HG03571 (cell line): Measurements from ENCODE around the gene KDM6B.
"Not testable (repeated sequence)": the region's sequence is repeated elsewhere in the genome, so short reads cannot be mapped to it uniquely, and the experiment has no call there.

ENCODE experiments used
- ATAC-seq: cut with Tn5 transposase; IDR thresholded peaks from one replicate; pipeline ENCODE4 v1.9.1; 2021; ENCODE audit not compliant: unreplicated experiment

KDM6B gene

GRCh38 chr17:7852262-7852670 lies 18.2 kb downstream of the KDM6B start:
- no peak for ATAC-seq

- no peak for ATAC-seq
Measured at GRCh38 chr17:7852919-7853690, 19.1 kb downstream of the KDM6B start.

DNA sequence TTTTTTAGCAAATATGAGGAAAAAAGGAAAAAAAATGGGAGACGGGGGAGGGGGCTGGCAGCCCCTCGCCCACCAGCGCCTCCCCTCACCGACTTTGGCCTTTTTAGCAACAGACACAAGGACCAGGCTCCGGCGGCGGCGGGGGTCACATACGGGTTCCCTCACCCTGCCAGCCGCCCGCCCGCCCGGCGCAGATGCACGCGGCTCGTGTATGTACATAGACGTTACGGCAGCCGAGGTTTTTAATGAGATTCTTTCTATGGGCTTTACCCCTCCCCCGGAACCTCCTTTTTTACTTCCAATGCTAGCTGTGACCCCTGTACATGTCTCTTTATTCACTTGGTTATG lies 19.6 kb downstream of the KDM6B start:
- no peak for ATAC-seq

DNA sequence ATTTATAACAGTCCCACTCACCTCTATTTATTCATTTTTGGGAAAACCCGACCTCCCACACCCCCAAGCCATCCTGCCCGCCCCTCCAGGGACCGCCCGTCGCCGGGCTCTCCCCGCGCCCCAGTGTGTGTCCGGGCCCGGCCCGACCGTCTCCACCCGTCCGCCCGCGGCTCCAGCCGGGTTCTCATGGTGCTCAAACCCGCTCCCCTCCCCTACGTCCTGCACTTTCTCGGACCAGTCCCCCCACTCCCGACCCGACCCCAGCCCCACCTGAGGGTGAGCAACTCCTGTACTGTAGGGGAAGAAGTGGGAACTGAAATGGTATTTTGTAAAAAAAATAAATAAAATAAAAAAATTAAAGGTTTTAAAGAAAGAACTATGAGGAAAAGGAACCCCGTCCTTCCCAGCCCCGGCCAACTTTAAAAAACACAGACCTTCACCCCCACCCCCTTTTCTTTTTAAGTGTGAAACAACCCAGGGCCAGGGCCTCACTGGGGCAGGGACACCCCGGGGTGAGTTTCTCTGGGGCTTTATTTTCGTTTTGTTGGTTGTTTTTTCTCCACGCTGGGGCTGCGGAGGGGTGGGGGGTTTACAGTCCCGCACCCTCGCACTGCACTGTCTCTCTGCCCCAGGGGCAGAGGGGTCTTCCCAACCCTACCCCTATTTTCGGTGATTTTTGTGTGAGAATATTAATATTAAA lies 20.2 kb downstream of the KDM6B start:
- ATAC-seq = no peak

DNA sequence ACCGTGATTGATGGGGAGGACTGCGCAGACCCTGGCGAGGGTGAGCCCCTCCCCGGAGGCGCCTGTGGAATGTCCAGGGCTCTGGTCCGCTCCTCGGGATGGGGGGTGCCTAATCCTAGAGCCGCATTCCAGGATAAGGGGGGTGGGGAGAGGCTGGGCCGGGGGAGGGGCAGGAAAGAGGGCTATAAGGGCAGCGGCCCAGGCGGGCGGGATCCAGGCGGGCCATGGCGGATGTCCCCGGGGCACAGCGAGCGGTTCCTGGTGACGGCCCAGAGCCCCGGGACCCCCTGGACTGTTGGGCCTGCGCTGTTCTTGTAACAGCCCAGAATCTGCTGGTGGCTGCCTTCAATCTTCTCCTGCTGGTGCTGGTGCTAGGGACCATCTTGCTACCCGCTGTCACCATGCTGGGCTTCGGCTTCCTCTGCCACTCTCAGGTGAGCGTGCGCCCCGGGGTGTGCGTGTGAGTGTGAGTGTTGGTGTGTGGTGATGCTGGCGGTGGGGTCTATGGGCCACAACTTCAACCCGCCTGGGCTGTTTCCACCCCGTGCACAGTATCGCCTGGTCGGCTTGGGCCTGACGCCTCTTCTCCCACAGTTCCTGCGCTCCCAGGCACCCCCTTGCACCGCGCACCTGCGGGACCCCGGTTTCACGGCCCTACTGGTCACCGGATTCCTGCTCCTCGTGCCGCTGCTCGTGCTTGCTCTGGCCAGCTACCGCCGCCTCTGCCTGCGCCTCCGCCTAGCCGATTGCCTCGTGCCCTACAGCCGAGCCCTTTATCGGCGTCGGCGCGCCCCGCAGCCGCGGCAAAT lies 21.0 kb downstream of the KDM6B start, which contains the start of gene TMEM88:
Gene TMEM88 (plus strand): TSS at position 216 of the 809 bp plus-strand sequence. CDS start 9 bp downstream, at position 225.
- no peak for ATAC-seq

DNA sequence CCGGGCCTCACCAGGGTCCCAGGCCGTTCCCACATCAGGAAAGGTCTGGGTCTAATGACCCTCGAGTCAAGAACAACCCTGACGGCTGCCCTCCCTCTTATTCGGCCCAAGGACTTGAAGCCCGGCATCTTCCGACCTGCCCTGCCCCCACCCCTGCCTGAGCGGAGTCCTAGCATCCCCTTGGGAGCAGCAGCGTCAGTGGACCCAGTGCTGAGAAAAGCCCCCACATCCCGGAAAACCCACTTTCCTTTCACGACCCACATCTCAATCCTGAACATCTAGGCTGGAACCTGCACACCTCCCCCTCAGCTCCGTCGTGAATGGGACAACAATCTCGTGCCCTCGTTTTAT lies 21.6 kb downstream of the KDM6B start:
- ATAC-seq = no peak

GRCh38 chr17:7856011-7856810 lies 22.2 kb downstream of the KDM6B start:
- no peak for ATAC-seq

- peak; percentile 63 for ATAC-seq
Measured at GRCh38 chr17:7856811-7857712, 23.0 kb downstream of the KDM6B start, which contains the start of gene NAA38. NAA38 (minus strand) TSS chr17:7857559; CDS start chr17:7857463, 96 bp downstream.

- peak; percentile 32 for ATAC-seq
Measured at GRCh38 chr17:7857713-7858521, 23.9 kb downstream of the KDM6B start, which contains the start of gene CYB5D1. CYB5D1 (plus strand) TSS chr17:7858003; CDS start chr17:7858135, 132 bp downstream.

DNA sequence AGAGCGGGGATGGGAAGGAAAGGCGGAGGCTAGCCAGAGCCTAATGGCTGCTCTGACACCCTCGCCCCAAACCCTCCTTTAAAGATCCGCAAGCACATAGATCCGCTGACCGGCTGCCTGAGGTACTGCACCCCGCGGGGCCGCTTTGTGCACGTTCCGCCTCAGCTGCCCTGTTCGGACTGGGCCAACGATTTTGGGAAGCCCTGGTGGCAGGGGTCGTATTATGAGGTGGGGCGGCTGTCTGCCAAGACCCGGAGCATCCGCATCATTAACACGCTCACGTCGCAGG lies 24.4 kb downstream of the KDM6B start:
- no peak for ATAC-seq

- no peak for ATAC-seq
Measured at GRCh38 chr17:7859028-7859427, 25.0 kb downstream of the KDM6B start.

DNA sequence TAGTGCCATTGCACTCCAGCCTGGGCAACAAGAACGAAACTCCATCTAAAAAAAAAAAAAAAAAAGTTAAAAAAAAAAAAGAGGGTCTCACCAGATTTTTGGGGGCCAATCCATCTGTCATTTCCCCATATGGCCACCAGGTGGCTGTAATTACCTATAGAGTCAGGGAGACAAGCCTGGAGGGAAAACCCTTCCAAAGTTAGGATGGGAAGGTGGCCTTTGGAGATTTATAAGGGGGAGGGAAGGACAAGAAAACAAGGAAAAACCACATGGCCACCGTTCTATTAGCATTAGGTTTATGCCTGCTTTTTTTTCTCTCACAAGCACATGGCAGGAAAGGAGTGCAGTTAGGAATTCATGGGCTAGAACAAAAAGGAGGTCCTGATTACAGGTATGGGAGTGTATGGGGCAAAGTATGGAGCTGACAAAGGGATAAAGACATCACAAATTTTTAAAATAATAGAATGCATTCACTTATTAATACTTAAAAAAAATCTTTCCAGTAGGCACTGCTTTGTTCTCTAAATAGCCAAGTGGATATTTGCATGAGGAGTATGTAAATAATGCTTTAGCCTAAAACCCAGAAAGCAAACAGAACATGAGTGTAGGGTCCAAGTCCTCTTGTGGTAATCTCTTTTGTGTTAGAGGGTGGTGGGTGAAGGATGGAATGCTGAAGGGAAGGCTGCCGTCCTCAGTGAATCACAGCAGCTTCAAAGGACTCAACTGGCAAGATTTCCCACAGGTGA lies 28.8 kb downstream of the KDM6B start:
- ATAC-seq = no peak

GRCh38 chr17:7864384-7864783 lies 30.4 kb downstream of the KDM6B start:
- ATAC-seq = not testable (repeated sequence)

- no peak for ATAC-seq
Measured at GRCh38 chr17:7864995-7865650, 31.1 kb downstream of the KDM6B start.

DNA sequence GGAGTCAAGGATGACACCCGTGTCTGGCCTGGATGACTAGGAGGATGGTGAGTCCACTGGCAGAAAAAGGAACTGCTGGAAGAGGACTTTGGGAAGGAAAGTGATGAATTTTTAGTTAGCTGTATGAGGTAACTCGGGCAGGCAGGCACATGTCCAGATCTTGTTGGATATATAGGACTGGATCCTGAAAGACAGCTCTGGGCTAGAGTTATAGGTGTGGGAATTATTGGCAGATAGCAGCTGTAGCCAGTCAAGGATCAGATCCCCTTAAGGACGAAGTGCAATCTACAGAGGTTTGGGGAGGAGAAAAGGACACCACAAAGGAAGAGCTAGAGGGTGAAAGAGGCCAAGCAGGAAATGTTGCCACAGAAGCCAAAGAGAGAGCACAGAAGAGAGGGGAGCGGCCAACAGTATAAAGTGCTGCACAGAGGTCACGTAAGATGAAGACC lies 33.9 kb downstream of the KDM6B start:
- no peak for ATAC-seq

- no peak for ATAC-seq
Measured at GRCh38 chr17:7873051-7873450, 39.0 kb downstream of the KDM6B start.

GRCh38 chr17:7875804-7876370 lies 41.9 kb downstream of the KDM6B start:
- ATAC-seq = no peak
